ENCODE measurements around the gene NAXE. TPM values are rescaled to one million over a fixed set of nuclear protein-coding genes. Genes with fewer than 3 reads are reported as not detected.

NAXE gene
- total RNA-seq, 2 donors from 2014 or later = 62.5 to 82.1 TPM

- intact Hi-C loops (cut with DNase I) = no loop called here
These were observed 46.8 kb downstream of the NAXE start for GRCh38 chr1:156638189-156638985.

GRCh38 chr1:156639601-156640101 lies 48.1 kb downstream of the NAXE start:
- intact Hi-C loops (cut with DNase I) = no loop called here

More at GRCh38 chr1:156638189-156638985, 46.8 kb downstream of the NAXE start:
- peak; percentile 32 for DNase-seq (ENCODE audit: low spot score)

GRCh38 chr1:156640842-156641706 lies 49.5 kb downstream of the NAXE start:
- DNase-seq (ENCODE audit: low spot score) = no peak

More at GRCh38 chr1:156639601-156640101, 48.1 kb downstream of the NAXE start:
- DNase-seq (ENCODE audit: low spot score) = no peak

GRCh38 chr1:156641761-156642264 lies 50.2 kb downstream of the NAXE start, which contains the start of gene BCAN:
TSS of gene BCAN (plus strand) at chr1:156642117. CDS start at chr1:156646055, 3,938 bp downstream.
- intact Hi-C loops (cut with DNase I) = no loop called here

More at GRCh38 chr1:156640842-156641706, 49.5 kb downstream of the NAXE start:
- intact Hi-C loops (cut with DNase I) = no loop called here

GRCh38 chr1:156642265-156643048 lies 50.9 kb downstream of the NAXE start:
- DNase-seq (ENCODE audit: low spot score) = no peak
- intact Hi-C loops (cut with DNase I) = no loop called here

More at GRCh38 chr1:156641761-156642264, 50.2 kb downstream of the NAXE start, which contains the start of gene BCAN:
- DNase-seq (ENCODE audit: low spot score) = no peak

GRCh38 chr1:156643049-156643777 lies 51.6 kb downstream of the NAXE start:
- intact Hi-C loops (cut with DNase I) = no loop called here
- no peak for DNase-seq (ENCODE audit: low spot score)

- intact Hi-C loops (cut with DNase I) = no loop called here
- DNase-seq (ENCODE audit: low spot score) = no peak
These were observed 52.2 kb downstream of the NAXE start for GRCh38 chr1:156643778-156644092.

Other genes starting within 250 kb of the NAXE start
- not detected for gene RHBG, start 222.6 kb upstream of the NAXE start, total RNA-seq
- 100 to 1,000 TPM in 1 of 2 donors, 10 to 100 TPM in 1; 77.5 to 102 TPM for gene MEF2D, start 91.0 kb upstream of the NAXE start, total RNA-seq
- under 1 TPM; 0.43 to 0.79 TPM for gene IQGAP3, start 19.2 kb upstream of the NAXE start, total RNA-seq
- not detected for gene TTC24, start 12.1 kb upstream of the NAXE start, total RNA-seq
- 10 to 100 TPM; 28.3 to 37.7 TPM for gene GPATCH4, start 9.7 kb downstream of the NAXE start, total RNA-seq
- gene HAPLN2, start 27.6 kb downstream of the NAXE start, total RNA-seq = 1 to 10 TPM; 4.4 to 8.7 TPM
- gene BCAN, start 50.3 kb downstream of the NAXE start, total RNA-seq = under 1 TPM; 0.29 to 0.60 TPM
- 100 to 1,000 TPM in 1 of 2 donors, 10 to 100 TPM in 1; 100.0 to 142 TPM for gene NES, start 85.6 kb downstream of the NAXE start, total RNA-seq
- 10 to 100 TPM in 1 of 2 donors, 1 to 10 TPM in 1; 9.2 to 20.9 TPM for gene CRABP2, start 113.8 kb downstream of the NAXE start, total RNA-seq
- gene METTL25B, start 136.7 kb downstream of the NAXE start, total RNA-seq = 10 to 100 TPM; 19.6 to 21.6 TPM
- 10 to 100 TPM; 17.3 to 20.3 TPM for gene ISG20L2, start 137.0 kb downstream of the NAXE start, total RNA-seq
- 10 to 100 TPM; 60.5 to 63.7 TPM for gene MRPL24, start 149.3 kb downstream of the NAXE start, total RNA-seq
- 100 to 1,000 TPM; 101 to 126 TPM for gene HDGF, start 159.9 kb downstream of the NAXE start, total RNA-seq
- gene PRCC, start 175.8 kb downstream of the NAXE start, total RNA-seq = 10 to 100 TPM; 44.3 to 48.6 TPM
- 1 to 10 TPM; 3.2 to 3.4 TPM for gene SH2D2A, start 225.1 kb downstream of the NAXE start, total RNA-seq

Data from posterior vena cava (tissue), 2 donors.